Kidney (tissue), 14 donors: ENCODE measurements around the gene SNRPD3. TPM values are rescaled to one million over a fixed set of nuclear protein-coding genes. Genes with fewer than 3 reads are reported as not detected.

Source experiments
- DNase-seq, 5 donors: peaks; one replicate each; pipeline ENCODE4 v3.0.0-alpha.2; 2013 to 2020
- FAIRE-seq: peaks from 2 replicates; lab custom pipeline; 2012; peaks lifted over from hg19 to GRCh38; lab: Jason Lieb, UNC
- H3K27ac ChIP-seq, 2 donors: one replicate each; pipeline ENCODE4 v1.7.0; 2013; ENCODE audit warnings: low read depth in 2 of 2, low read length in 2 of 2, inconsistent platforms in 1 of 2
- H3K27me3 ChIP-seq: one replicate; pipeline ENCODE4 v1.7.1; 2013; ENCODE audit warnings: low read length, inconsistent platforms; ENCODE audit not compliant: control insufficient read depth, insufficient read depth
- H3K36me3 ChIP-seq, 3 donors: one replicate each; pipeline versions ENCODE4 v1.7.0 to v1.7.1; 2013; ENCODE audit warnings: low read length in 3 of 3, control low read depth in 1 of 3, inconsistent platforms in 1 of 3; ENCODE audit not compliant: insufficient read depth in 3 of 3, control insufficient read depth in 2 of 3
- H3K4me1 ChIP-seq, 3 donors: one replicate each; pipeline versions ENCODE4 v1.7.0 to v1.7.1; 2013; ENCODE audit warnings: low read length in 3 of 3, inconsistent platforms in 1 of 3, low read depth in 1 of 3; ENCODE audit not compliant: control insufficient read depth in 2 of 3, insufficient read depth in 2 of 3
- H3K4me3 ChIP-seq, 3 donors: one replicate each; pipeline versions ENCODE4 v1.7.0 to v1.8.1; 2013; ENCODE audit warnings: low read length in 3 of 3, control low read depth in 1 of 3, inconsistent platforms in 1 of 3
- H3K9ac ChIP-seq, 3 donors: one replicate each; pipeline versions ENCODE4 v1.7.0 to v1.7.1; 2013; ENCODE audit warnings: low read length in 3 of 3, control low read depth in 1 of 3, inconsistent platforms in 1 of 3
- H3K9me3 ChIP-seq, 3 donors: one replicate each; pipeline versions ENCODE4 v1.7.0 to v1.7.1; 2013; ENCODE audit warnings: low read length in 3 of 3, control low read depth in 1 of 3, inconsistent platforms in 1 of 3; ENCODE audit not compliant: control insufficient read depth in 2 of 3, insufficient read depth in 1 of 3
- CTCF ChIP-seq: IDR thresholded peaks from 3 replicates; pipeline ENCODE4 v1.5.1; 2012; ENCODE audit warnings: mild to moderate bottlenecking, moderate library complexity, borderline replicate concordance; ENCODE audit not compliant: insufficient read depth; ENCODE audit errors: extremely low read depth
- intact Hi-C: fragments of 100-400 bp; cut with DNase I; formaldehyde crosslinking; loops from one replicate; pipeline ENCODE4 v1.11.1; 2022
- polyA plus RNA-seq: library from polyadenylated mRNA; stranded (reverse); fragments of 350-450 nt; fragmentation: Illumina TruSeq; extraction: RNeasy Lipid Tissue Mini Kit (QIAGEN cat#74804); gene quantifications from one replicate; pipeline ENCODE4 v1.2.3, GENCODE V29; 2014; ENCODE audit warnings: low read depth, low replicate concordance; ENCODE audit not compliant: insufficient read depth
- total RNA-seq: library from RNA; stranded (reverse); fragmentation: NEBNext Ultra II Directional; extraction: Animal tissue kit (Norgen Biotek cat#: 25700); gene quantifications from one replicate; pipeline ENCODE4 v1.2.1, GENCODE V29; 2021
- donor health status: control.
- donor health status: control.
- donor health status: control.
- donor health status: control.
- donor health status: control.
- donor health status: DM: yes; HTN: yes; CAD: no.
- donor health status: Normal renal cell carcinoma (clear cell type).

Gene SNRPD3
- total and polyA plus RNA-seq, 2 donors from 2014 or later: 73.7 to 136 TPM

DNA sequence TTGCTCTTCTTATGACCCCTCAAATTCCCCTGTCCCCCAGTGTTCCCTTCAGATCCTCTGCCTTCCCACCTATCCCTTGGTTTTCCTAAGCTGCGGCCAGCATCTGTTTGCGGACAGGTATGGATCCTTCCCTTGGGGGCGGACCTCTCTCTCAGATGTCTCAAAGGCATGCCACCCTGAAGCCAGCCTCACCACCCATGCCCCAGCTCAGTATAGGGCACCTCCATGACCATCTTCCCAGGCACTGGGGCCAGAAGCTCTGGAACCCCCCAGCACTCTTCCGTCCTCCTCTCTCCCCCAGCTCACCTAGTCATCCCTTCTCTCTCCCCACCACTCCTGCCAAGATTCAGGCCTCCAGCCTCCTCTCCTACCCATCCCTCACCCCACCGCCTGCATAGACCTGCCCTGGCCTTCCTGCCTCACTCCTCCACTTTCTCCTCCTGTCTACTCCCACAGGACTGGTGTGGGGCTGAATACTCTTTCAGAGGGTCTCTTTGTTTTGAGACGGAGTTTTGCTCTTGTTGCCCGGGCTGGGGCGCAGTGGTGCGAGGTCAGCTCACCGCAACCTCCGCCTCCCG lies 34.9 kb downstream of the SNRPD3 start:
- H3K4me1 ChIP-seq: peaks cover 0 to 28% (median 15%) of the 10 kb centered on the region in 3 donors

GRCh38 chr22:24591286-24591830 lies 35.6 kb downstream of the SNRPD3 start:
- FAIRE-seq (no peak), DNase-seq (no peak)
- Histone ChIP-seq H3K9me3 (no peaks in the 10 kb centered on the region), H3K27ac (no peak overlapping the region), H3K9ac (peak overlapping the region in 1 of 3 donors; percentile 19), H3K4me3 (peak overlapping the region in 1 of 3 donors; percentile 67), H3K27me3 (no peaks in the 10 kb centered on the region), H3K36me3 (peaks cover 0 to 12% (median 3%) of the 10 kb centered on the region in 3 donors), H3K4me1 (peaks cover 0 to 28% (median 13%) of the 10 kb centered on the region in 3 donors)
- intact Hi-C loops: no loop called here
- no peak for TF ChIP-seq CTCF

More for the DNA sequence above, 34.9 kb downstream of the SNRPD3 start:
- no peak for DNase-seq
- no peaks in the 10 kb centered on the region for H3K9me3 ChIP-seq
- no peak for FAIRE-seq
- H3K36me3 ChIP-seq: peaks cover 0 to 12% (median 3%) of the 10 kb centered on the region in 3 donors
- intact Hi-C loops: no loop called here
- no peaks in the 10 kb centered on the region for H3K27me3 ChIP-seq
- H3K9ac ChIP-seq: no peak overlapping the region
- no peak overlapping the region for H3K4me3 ChIP-seq
- TF ChIP-seq CTCF: no peak
- H3K27ac ChIP-seq: no peak overlapping the region

GRCh38 chr22:24592058-24592850 lies 36.5 kb downstream of the SNRPD3 start:
- intact Hi-C loops: no loop called here
- peak overlapping the region; percentile 26 to 67 (median 51) for H3K4me3 ChIP-seq
- H3K9me3 ChIP-seq: no peaks in the 10 kb centered on the region
- peaks cover 0 to 28% (median 13%) of the 10 kb centered on the region in 3 donors for H3K4me1 ChIP-seq
- no peaks in the 10 kb centered on the region for H3K27me3 ChIP-seq
- TF ChIP-seq CTCF: no peak
- FAIRE-seq (no peak), DNase-seq (peak in 4 of 5 donors; percentile 42 to 83 (median 68))
- H3K9ac ChIP-seq: peak overlapping the region in 2 of 3 donors; percentile 15 to 46
- H3K27ac ChIP-seq: peak overlapping the region in 1 of 2 donors; percentile 43
- peaks cover 0 to 10% (median 3%) of the 10 kb centered on the region in 3 donors for H3K36me3 ChIP-seq
